HCT116 (cell line): Measurements from ENCODE around the gene RMI2. TPM values are rescaled to one million over a fixed set of nuclear protein-coding genes. Genes with fewer than 3 reads are reported as not detected.

Source experiments
- ATAC-seq: fragments of 200-7000 bp; cut with Tn5 transposase; 2 replicates; pipeline ENCODE4 v1.9.1; 2020; ENCODE audit warnings: mild to moderate bottlenecking, moderate library complexity
- BruUV-seq: library from RNA; stranded (reverse); fragments of 400-500 nt; replicated peaks from 2 replicates; lab custom pipeline; 2021; lab: Mats Ljungman, UMichigan
- CTCF ChIA-PET: fragments of 300-600 bp; sonication (Branson Sonifier 250); formaldehyde crosslinking; loops from one replicate; lab custom pipeline; 2021; ENCODE audit warnings: antibody characterized with exemption; lab: Charles Lee
- POLR2A ChIA-PET: fragments of 300-600, 350-600 bp; sonication (Branson Sonifier 250); formaldehyde crosslinking; loops from one replicate; lab custom pipeline; 2021; ENCODE audit warnings: antibody characterized with exemption; lab: Charles Lee
- RAD21 ChIA-PET, 2 experiments: fragments of 300-600 bp; sonication (Branson Sonifier 250); formaldehyde crosslinking; loops; one replicate each; lab custom pipeline; 2023; ENCODE audit warnings: low total read pairs in 2 of 2; ENCODE audit not compliant: uncharacterized antibody in 2 of 2, unreplicated experiment in 2 of 2, low non-redundant PET in 1 of 2; lab: Charles Lee
- DNase-seq: peaks from one replicate; pipeline ENCODE4 v3.0.0-alpha.2; 2010; ENCODE audit warnings: low read depth, low spot score
- H2AFZ ChIP-seq: fragments of 200-600 bp; shearing (Covaris generic), sonication (generic); 2 replicates; pipeline ENCODE4 v1.6.1; 2017; ENCODE audit warnings: low read depth, mixed run types, mixed read lengths, antibody characterized with exemption, low read length; ENCODE audit not compliant: poor library complexity, severe bottlenecking
- H3K27ac ChIP-seq: 2 replicates; pipeline ENCODE4 v1.5.1; 2012; ENCODE audit warnings: low read depth, low read length
- H3K27me3 ChIP-seq: fragments of 200-600 bp; sonication (generic); 2 replicates; pipeline ENCODE4 v1.6.1; 2016; ENCODE audit warnings: mixed run types, low read length, mixed read lengths; ENCODE audit not compliant: insufficient read depth
- H3K36me3 ChIP-seq, 2 experiments: fragments of 200-500 bp in 1 of 2; fragments of 200-600 bp in 1 of 2; sonication (Bioruptor generic) in 1 of 2; sonication (generic) in 1 of 2; 2 replicates each; pipeline versions ENCODE4 v1.5.1 to v1.6.1; 2014 to 2016; ENCODE audit warnings: low read length in 2 of 2, inconsistent platforms in 1 of 2, mixed read lengths in 1 of 2, mixed run types in 1 of 2; ENCODE audit not compliant: insufficient read depth in 2 of 2, control insufficient read depth in 1 of 2
- H3K4me1 ChIP-seq, 2 experiments: fragments of 200-600 bp in 1 of 2; sonication (generic) in 1 of 2; 2 replicates each; pipeline versions ENCODE4 v1.5.1 to v1.6.1; 2012 to 2017; ENCODE audit warnings: low read length in 2 of 2, inconsistent platforms in 1 of 2, mild to moderate bottlenecking in 1 of 2, mixed read lengths in 1 of 2, mixed run types in 1 of 2, moderate library complexity in 1 of 2; ENCODE audit not compliant: insufficient read depth in 2 of 2, control insufficient read depth in 1 of 2
- H3K4me2 ChIP-seq: fragments of 200-600 bp; sonication (generic); 2 replicates; pipeline ENCODE4 v1.6.1; 2017; ENCODE audit warnings: mixed run types, low read length, mixed read lengths
- H3K4me3 ChIP-seq, 2 experiments: fragments of 200-600 bp in 1 of 2; sonication (generic) in 1 of 2; replicated peaks in 1 of 2; 2 replicates each; pipeline ENCODE4 v1.5.1; 2011 to 2016; ENCODE audit warnings: low read length in 2 of 2, control low read depth in 1 of 2, low read depth in 1 of 2, mild to moderate bottlenecking in 1 of 2, mixed read lengths in 1 of 2, mixed run types in 1 of 2
- H3K79me2 ChIP-seq: fragments of 200-600 bp; sonication (generic); 2 replicates; pipeline ENCODE4 v1.6.1; 2017; ENCODE audit warnings: mild to moderate bottlenecking, mixed run types, low read length, moderate library complexity, mixed read lengths; ENCODE audit not compliant: insufficient read depth
- H3K9ac ChIP-seq: fragments of 200-600 bp; sonication (generic); 2 replicates; pipeline ENCODE4 v1.6.1; 2016; ENCODE audit warnings: low read length, mixed read lengths
- H3K9me2 ChIP-seq: fragments of 200-600 bp; sonication (generic), shearing (Covaris generic); 2 replicates; pipeline ENCODE4 v1.6.1; 2017; ENCODE audit warnings: mixed run types, mild to moderate bottlenecking, moderate library complexity; ENCODE audit not compliant: insufficient read depth
- H3K9me3 ChIP-seq, 2 experiments: fragments of 200-500 bp in 1 of 2; fragments of 200-600 bp in 1 of 2; sonication (Bioruptor generic) in 1 of 2; sonication (generic) in 1 of 2; 2 replicates each; pipeline ENCODE4 v1.6.1; 2014 to 2017; ENCODE audit warnings: low read length in 2 of 2, mixed read lengths in 2 of 2, inconsistent platforms in 1 of 2, low read depth in 1 of 2, mild to moderate bottlenecking in 1 of 2, mixed run types in 1 of 2, moderate library complexity in 1 of 2; ENCODE audit not compliant: control insufficient read depth in 1 of 2, insufficient read depth in 1 of 2
- H4K20me1 ChIP-seq: fragments of 200-600 bp; sonication (generic), shearing (Covaris generic); 2 replicates; pipeline ENCODE4 v1.6.1; 2017; ENCODE audit warnings: mixed run types, mild to moderate bottlenecking, moderate library complexity; ENCODE audit not compliant: insufficient read depth
- CBX3 ChIP-seq: IDR thresholded peaks from 2 replicates; pipeline ENCODE4 v1.6.1; 2012; ENCODE audit warnings: low read depth
- CEBPB ChIP-seq: IDR thresholded peaks from 2 replicates; pipeline ENCODE4 v1.6.1; 2012; ENCODE audit warnings: low read depth
- EZH2 ChIP-seq: fragments of 200-600 bp; sonication (generic); IDR thresholded peaks from 2 replicates; pipeline ENCODE4 v1.6.1; 2017; ENCODE audit warnings: antibody characterized with exemption, mixed run types
- FOSL1 ChIP-seq: IDR thresholded peaks from 2 replicates; pipeline ENCODE4 v1.6.1; 2012; ENCODE audit warnings: low read depth
- POLR2A ChIP-seq: IDR thresholded peaks from 2 replicates; pipeline ENCODE4 v1.7.0; 2011; ENCODE audit warnings: borderline replicate concordance; ENCODE audit not compliant: insufficient read depth, insufficient read length; ENCODE audit errors: extremely low read depth
- SP1 ChIP-seq: IDR thresholded peaks from 2 replicates; pipeline ENCODE4 v1.6.1; 2012; ENCODE audit warnings: low read depth
- YY1 ChIP-seq: IDR thresholded peaks from 2 replicates; pipeline ENCODE4 v1.6.1; 2011; ENCODE audit warnings: low read length, low read depth, moderate library complexity, mild to moderate bottlenecking; ENCODE audit not compliant: insufficient replicate concordance; ENCODE audit errors: extremely low read depth
- intact Hi-C: fragments of 100-400 bp; cut with micrococcal nuclease; formaldehyde crosslinking; loops from 2 replicates; pipeline ENCODE4 v1.10.0; 2022
- total RNA-seq: library from RNA; stranded (reverse); gene quantifications from one replicate; pipeline ENCODE4 v1.2.1, GENCODE V29; 2021; ENCODE audit not compliant: unreplicated experiment
- TF ChIP-seq, protein P1 (sequence below): IDR thresholded peaks from 2 replicates; pipeline ENCODE4 v1.6.1; 2012
- TF ChIP-seq, protein P2 (sequence below): IDR thresholded peaks from 2 replicates; pipeline ENCODE4 v1.6.1; 2011; ENCODE audit warnings: mild to moderate bottlenecking, low read length, moderate library complexity; ENCODE audit not compliant: insufficient replicate concordance; ENCODE audit errors: extremely low read depth

Gene RMI2
- total RNA-seq, 1 experiment from 2014 or later, result 19.9 TPM

DNA sequence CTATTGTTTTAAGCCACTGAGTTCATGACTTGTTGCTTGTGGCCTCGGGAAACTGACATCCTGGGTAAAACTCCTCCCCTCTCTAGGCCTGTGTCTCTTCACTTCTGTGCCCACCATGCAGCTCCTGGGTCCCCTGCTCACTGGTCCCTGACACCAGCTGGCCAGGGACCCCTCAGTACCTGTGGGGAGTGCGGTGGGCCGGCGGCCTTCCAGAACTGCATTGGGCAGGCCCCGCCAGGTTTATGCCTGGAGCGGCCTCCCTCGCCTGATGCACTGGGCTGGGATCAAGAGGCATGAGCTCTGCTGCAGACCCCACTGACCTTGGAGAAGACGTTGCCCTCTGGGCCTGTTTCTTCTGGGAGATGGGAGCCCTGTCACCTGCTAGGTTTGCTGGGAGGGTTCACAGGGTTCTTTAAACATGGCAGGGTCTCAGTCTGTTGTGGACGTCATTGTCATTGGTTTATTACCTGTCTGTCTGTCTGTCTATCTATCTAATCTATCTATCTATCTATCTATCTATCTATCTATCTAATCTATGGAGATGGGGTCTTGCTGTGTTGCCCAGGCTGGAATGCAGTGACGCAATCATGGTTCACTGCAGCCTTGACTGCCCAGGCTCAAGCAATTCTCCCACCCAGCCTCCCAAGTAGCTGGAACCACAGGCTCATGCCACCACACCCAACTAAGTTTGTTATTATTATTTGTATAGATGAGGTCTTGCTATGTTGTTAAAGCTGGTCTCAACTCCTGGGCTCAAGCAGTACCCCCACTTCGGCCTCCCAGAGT lies 21.5 kb upstream of the RMI2 start:
- no peak for TF ChIP-seq CEBPB
- Histone ChIP-seq H3K4me3 (no peak overlapping the region), H3K27me3 (no peaks in the 10 kb centered on the region), H3K79me2 (no peaks in the 10 kb centered on the region), H2AFZ (no peak overlapping the region), H3K9me3 (no peaks in the 10 kb centered on the region), H3K27ac (no peak overlapping the region), H3K4me1 (peaks cover 20 to 22% of the 10 kb centered on the region in 2 experiments), H3K9ac (no peak overlapping the region), H3K36me3 (no peaks in the 10 kb centered on the region), H4K20me1 (no peaks in the 10 kb centered on the region), H3K4me2 (no peak overlapping the region), H3K9me2 (no peaks in the 10 kb centered on the region)
- ChIA-PET POLR2A (no interaction called here), CTCF (no interaction called here), RAD21 (no interaction called here)
- no TSS peak for BruUV-seq
- DNase-seq (no peak), ATAC-seq (no peak)
- intact Hi-C loops, result no loop called here

DNA sequence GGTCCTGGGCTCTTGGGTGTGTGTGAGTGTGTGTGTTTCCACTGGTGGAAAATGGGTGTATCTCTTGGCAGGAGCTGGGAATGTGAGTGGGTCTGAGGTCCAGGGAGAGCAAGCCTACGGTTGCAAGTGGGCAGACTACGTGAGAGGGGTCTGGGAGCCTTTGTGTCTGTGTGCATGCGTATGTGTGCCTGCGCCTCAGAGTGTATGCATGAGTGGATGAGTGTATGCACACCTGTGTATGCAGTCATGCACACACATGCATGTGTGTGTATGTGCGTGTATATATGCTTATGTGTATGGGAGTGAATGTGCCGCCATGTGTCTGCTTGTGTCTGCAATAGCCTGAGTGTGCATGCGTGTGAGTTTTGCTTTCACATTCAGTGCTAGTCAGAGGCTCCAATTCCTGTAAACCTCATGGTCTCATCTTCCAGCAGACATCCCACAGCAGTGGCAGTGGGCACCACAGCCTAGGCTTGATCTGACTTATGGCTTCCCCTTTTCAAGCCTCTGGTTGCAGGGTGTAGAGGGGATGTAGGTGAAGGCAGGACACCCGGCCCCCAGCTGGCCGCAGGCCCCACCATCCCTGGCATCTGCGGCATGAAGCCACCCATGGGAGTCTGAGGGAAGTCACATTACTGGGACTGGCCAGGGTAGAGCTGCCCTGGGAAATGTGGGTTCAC lies 19.7 kb upstream of the RMI2 start:
- Histone ChIP-seq H3K9me3 (no peaks in the 10 kb centered on the region), H3K9ac (no peak overlapping the region), H3K27me3 (no peaks in the 10 kb centered on the region), H3K4me2 (no peak overlapping the region), H3K27ac (no peak overlapping the region), H3K9me2 (no peaks in the 10 kb centered on the region), H2AFZ (no peak overlapping the region), H3K79me2 (no peaks in the 10 kb centered on the region), H3K4me3 (no peak overlapping the region), H3K4me1 (peaks cover 19 to 26% of the 10 kb centered on the region in 2 experiments; a peak in 3 of 4 replicates), H3K36me3 (no peaks in the 10 kb centered on the region), H4K20me1 (no peaks in the 10 kb centered on the region)
- ChIA-PET CTCF (interaction anchor here (1.3 kb wide), 1 partner anchor 31 kb away, joined by 3 read pairs; no protein-coding TSS in a partner anchor), POLR2A (no interaction called here), RAD21 (no interaction called here)
- ATAC-seq (no peak), DNase-seq (no peak)
- no TSS peak for BruUV-seq
- intact Hi-C loops, result no loop called here
- TF ChIP-seq, protein P1, sequence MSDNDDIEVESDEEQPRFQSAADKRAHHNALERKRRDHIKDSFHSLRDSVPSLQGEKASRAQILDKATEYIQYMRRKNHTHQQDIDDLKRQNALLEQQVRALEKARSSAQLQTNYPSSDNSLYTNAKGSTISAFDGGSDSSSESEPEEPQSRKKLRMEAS, result no peak
- TF ChIP-seq POLR2A (no peak), SP1 (no peak), EZH2 (no peak), FOSL1 (no peak), CEBPB (no peak), CBX3 (no peak), YY1 (no peak)
- TF ChIP-seq, protein P2, sequence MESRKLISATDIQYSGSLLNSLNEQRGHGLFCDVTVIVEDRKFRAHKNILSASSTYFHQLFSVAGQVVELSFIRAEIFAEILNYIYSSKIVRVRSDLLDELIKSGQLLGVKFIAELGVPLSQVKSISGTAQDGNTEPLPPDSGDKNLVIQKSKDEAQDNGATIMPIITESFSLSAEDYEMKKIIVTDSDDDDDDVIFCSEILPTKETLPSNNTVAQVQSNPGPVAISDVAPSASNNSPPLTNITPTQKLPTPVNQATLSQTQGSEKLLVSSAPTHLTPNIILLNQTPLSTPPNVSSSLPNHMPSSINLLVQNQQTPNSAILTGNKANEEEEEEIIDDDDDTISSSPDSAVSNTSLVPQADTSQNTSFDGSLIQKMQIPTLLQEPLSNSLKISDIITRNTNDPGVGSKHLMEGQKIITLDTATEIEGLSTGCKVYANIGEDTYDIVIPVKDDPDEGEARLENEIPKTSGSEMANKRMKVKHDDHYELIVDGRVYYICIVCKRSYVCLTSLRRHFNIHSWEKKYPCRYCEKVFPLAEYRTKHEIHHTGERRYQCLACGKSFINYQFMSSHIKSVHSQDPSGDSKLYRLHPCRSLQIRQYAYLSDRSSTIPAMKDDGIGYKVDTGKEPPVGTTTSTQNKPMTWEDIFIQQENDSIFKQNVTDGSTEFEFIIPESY, result no peak
